ENCODE results near the gene ANK2. TPM values are rescaled to one million over a fixed set of nuclear protein-coding genes. Genes with fewer than 3 reads are reported as not detected.

ANK2 gene
- total and polyA plus RNA-seq, 2 experiments from 2014 or later = 10.9 to 25.9 TPM

DNA sequence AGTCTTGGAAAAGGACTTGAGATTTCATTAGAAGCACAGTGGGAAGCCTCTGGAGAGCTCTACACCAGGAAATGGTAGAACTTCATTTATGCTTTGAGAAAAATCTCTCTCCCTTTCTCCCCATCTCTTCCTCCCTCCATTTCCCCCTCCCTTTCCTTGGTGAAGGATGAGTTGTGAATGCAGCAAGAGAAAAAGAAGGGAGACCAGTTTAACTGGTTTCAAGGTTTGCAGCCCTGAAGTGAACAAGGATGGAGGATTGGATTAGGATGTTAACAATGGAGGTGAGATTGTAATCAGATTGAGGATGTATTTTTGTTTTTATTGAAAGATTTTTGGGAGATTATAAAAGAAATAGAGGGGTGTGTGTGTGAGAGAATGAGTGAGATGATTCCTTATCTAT lies 99.5 kb downstream of the ANK2 start:
- no peak for DNase-seq
- Histone ChIP-seq H3K27me3 (replicated peaks; ENCODE audit: insufficient read depth) (no peaks in the 10 kb centered on the region), H3F3A (ENCODE audit: insufficient read depth) (no peaks in the 10 kb centered on the region; the same call in 1 of the 2 replicates), H3K4me1 (ENCODE audit: insufficient read depth) (peaks cover 9% of the 10 kb centered on the region; the same call in 1 of the 2 replicates), H3K9me3 (ENCODE audit: low read depth) (no peaks in the 10 kb centered on the region), H3K9me2 (ENCODE audit: insufficient read depth) (no peaks in the 10 kb centered on the region), H3K4me2 (ENCODE audit: unreplicated experiment) (no peak overlapping the region), H3K9ac (no peak overlapping the region), H3K79me2 (ENCODE audit: insufficient read depth) (no peaks in the 10 kb centered on the region), H3K36me3 (ENCODE audit: low read depth) (no peaks in the 10 kb centered on the region), H4K20me1 (ENCODE audit: insufficient read depth) (no peaks in the 10 kb centered on the region), H3K4me3 (no peak overlapping the region), H3K27ac (no peak overlapping the region), H2AFZ (no peak overlapping the region)
- in situ Hi-C loops (cut with MboI) = no loop called here
- TF ChIP-seq EZH2 (IDR thresholded peaks at IDR 0.05; ENCODE audit: insufficient read depth, poor library complexity, severe bottlenecking) = no peak
- no peak for TF ChIP-seq EZH2phosphoT487 (IDR thresholded peaks at IDR 0.05; ENCODE audit: insufficient read depth, low read depth)

DNA sequence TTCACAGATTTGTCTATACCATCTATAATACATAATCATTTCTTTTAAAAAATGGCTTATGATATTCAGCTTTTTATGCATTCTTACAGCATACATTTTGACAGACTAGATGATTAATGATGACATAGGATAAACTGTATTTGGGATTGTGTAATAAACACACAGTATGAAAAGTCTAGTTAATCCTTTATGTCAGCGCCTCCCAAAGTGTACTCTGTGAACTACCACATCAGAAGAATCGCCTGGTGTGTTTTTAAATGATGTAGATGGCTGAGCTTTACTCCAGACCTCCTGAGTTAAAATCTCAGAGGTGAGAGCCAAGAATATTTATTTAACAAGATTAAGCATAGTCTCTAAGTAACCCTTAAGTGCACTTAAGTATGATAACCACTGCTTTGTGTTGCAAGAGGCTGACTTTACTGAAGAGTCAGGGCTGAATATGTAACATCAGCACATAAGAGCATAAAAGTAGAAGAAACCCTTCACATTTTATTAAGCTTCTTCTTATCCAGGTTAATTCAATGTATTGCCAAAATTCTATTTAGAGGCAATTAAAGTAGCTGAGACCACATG lies 104.2 kb downstream of the ANK2 start:
- in situ Hi-C loops (cut with MboI) = no loop called here
- Histone ChIP-seq H3K27me3 (replicated peaks; ENCODE audit: insufficient read depth) (no peaks in the 10 kb centered on the region), H3F3A (ENCODE audit: insufficient read depth) (no peaks in the 10 kb centered on the region), H3K9ac (no peak overlapping the region), H4K20me1 (ENCODE audit: insufficient read depth) (no peaks in the 10 kb centered on the region), H3K9me3 (ENCODE audit: low read depth) (no peaks in the 10 kb centered on the region), H3K4me2 (ENCODE audit: unreplicated experiment) (no peak overlapping the region), H3K9me2 (ENCODE audit: insufficient read depth) (no peaks in the 10 kb centered on the region), H3K27ac (no peak overlapping the region), H3K4me1 (ENCODE audit: insufficient read depth) (no peaks in the 10 kb centered on the region), H3K79me2 (ENCODE audit: insufficient read depth) (no peaks in the 10 kb centered on the region), H2AFZ (no peak overlapping the region), H3K4me3 (no peak overlapping the region), H3K36me3 (ENCODE audit: low read depth) (no peaks in the 10 kb centered on the region)
- DNase-seq = peak; percentile 12
- 82 to 90% methylated on average over 2 of the region's 2 CpGs for WGBS, 2 experiments (ENCODE audit: low coverage in 1 of 2, low lambda C conversion rate in 2 of 2, missing lambda C conversion rate in 2 of 2)
- no peak for TF ChIP-seq EZH2phosphoT487 (IDR thresholded peaks at IDR 0.05; ENCODE audit: insufficient read depth, low read depth)
- no peak for TF ChIP-seq EZH2 (IDR thresholded peaks at IDR 0.05; ENCODE audit: insufficient read depth, poor library complexity, severe bottlenecking)

DNA sequence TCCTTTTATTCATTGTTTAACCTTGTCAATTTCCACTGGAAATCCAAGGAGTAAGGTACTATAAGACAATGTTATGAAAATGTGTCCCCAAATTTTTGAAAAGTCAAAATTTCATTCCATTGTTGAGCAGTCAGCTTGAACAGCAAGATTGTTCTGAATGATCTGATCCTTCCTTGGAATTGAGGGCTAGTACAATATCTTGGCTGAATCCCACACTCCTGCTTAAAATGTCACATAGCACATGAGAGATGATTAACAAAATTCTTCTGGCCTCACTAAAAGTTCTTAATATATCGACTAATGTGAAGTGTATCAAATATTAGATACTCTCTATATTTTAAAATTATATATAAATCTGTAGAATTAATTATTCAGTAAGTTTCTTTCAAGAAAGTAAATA lies 104.8 kb downstream of the ANK2 start:
- H2AFZ ChIP-seq = no peak overlapping the region
- no peaks in the 10 kb centered on the region for H3K79me2 ChIP-seq (ENCODE audit: insufficient read depth)
- no peak for TF ChIP-seq EZH2 (IDR thresholded peaks at IDR 0.05; ENCODE audit: insufficient read depth, poor library complexity, severe bottlenecking)
- no peak for TF ChIP-seq EZH2phosphoT487 (IDR thresholded peaks at IDR 0.05; ENCODE audit: insufficient read depth, low read depth)
- H3K9ac ChIP-seq = no peak overlapping the region
- no peaks in the 10 kb centered on the region for H3K4me1 ChIP-seq (ENCODE audit: insufficient read depth)
- no peaks in the 10 kb centered on the region for H3K9me2 ChIP-seq (ENCODE audit: insufficient read depth)
- H3K4me3 ChIP-seq = no peak overlapping the region
- no peaks in the 10 kb centered on the region for H3K27me3 ChIP-seq (replicated peaks; ENCODE audit: insufficient read depth)
- in situ Hi-C loops (cut with MboI) = no loop called here
- no peaks in the 10 kb centered on the region for H3F3A ChIP-seq (ENCODE audit: insufficient read depth)
- WGBS, 2 experiments (ENCODE audit: low coverage in 1 of 2, low lambda C conversion rate in 2 of 2, missing lambda C conversion rate in 2 of 2) = 12 to 13% methylated on average over 1 of the region's 1 CpG
- H3K9me3 ChIP-seq (ENCODE audit: low read depth) = no peaks in the 10 kb centered on the region
- no peaks in the 10 kb centered on the region for H3K36me3 ChIP-seq (ENCODE audit: low read depth)
- H3K27ac ChIP-seq = no peak overlapping the region
- no peaks in the 10 kb centered on the region for H4K20me1 ChIP-seq (ENCODE audit: insufficient read depth)
- DNase-seq = no peak
- H3K4me2 ChIP-seq (ENCODE audit: unreplicated experiment) = no peak overlapping the region

DNA sequence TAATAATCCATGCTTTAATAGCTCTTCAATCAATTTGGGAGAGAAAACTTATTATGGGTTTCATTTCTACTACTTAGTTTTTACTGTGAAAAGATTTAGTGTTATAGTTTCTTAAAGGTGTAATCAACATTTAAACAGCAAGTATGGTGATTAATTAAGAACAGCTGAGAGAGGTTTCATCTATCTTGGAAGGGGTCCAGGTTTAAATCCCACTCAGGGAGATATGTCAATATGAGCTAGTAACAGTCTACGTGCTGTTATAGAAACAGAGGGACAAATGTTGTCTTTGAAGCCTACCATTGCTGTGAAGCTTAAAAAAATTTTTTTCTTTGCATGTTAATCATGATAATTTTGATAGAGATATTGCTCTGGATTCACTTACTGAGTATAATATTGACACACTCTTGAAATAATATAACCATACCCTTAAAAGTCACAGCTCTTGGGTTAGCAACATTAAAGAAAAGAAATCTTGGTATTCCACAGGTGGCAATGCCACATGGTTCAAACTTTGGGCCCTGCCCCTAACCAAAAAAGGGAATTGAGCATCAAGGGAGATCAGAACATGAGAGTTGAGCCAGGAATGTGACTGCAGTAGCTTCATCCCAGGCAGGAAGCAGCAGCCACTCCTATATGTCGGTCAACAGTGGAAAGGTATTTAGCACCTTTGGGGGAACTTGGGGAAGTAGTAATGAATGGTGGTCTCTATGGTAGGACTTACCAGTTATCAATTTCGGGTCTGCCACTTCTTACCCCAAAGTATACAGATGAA lies 107.8 kb downstream of the ANK2 start:
- no peaks in the 10 kb centered on the region for H3K79me2 ChIP-seq (ENCODE audit: insufficient read depth)
- no peaks in the 10 kb centered on the region for H3K27me3 ChIP-seq (replicated peaks; ENCODE audit: insufficient read depth)
- no peak overlapping the region for H3K9ac ChIP-seq
- in situ Hi-C loops (cut with MboI) = no loop called here
- no peaks in the 10 kb centered on the region for H3K9me2 ChIP-seq (ENCODE audit: insufficient read depth)
- H4K20me1 ChIP-seq (ENCODE audit: insufficient read depth) = no peaks in the 10 kb centered on the region
- H3K4me2 ChIP-seq (ENCODE audit: unreplicated experiment) = no peak overlapping the region
- H3K4me1 ChIP-seq (ENCODE audit: insufficient read depth) = peaks cover 21% of the 10 kb centered on the region
- 0 out of 2 replicates have a peak, but pooled peaks cover 6% of the 10 kb centered on the region for H3F3A ChIP-seq (ENCODE audit: insufficient read depth)
- TF ChIP-seq EZH2phosphoT487 (IDR thresholded peaks at IDR 0.05; ENCODE audit: insufficient read depth, low read depth) (no peak), EZH2 (IDR thresholded peaks at IDR 0.05; ENCODE audit: insufficient read depth, poor library complexity, severe bottlenecking) (no peak)
- H3K36me3 ChIP-seq (ENCODE audit: low read depth) = no peaks in the 10 kb centered on the region
- no peak overlapping the region for H3K27ac ChIP-seq
- H2AFZ ChIP-seq = no peak overlapping the region
- no peak overlapping the region for H3K4me3 ChIP-seq
- 56 to 60% methylated on average over 3 of the region's 3 CpGs for WGBS, 2 experiments (ENCODE audit: low coverage in 1 of 2, low lambda C conversion rate in 2 of 2, missing lambda C conversion rate in 2 of 2)
- no peaks in the 10 kb centered on the region for H3K9me3 ChIP-seq (ENCODE audit: low read depth)
- DNase-seq = no peak

Measured in GM23248 (cell line).